ENCODE data around the gene HOXB8.

The HOXB8 gene

GRCh38 chr17:48596735-48597527 lies 18.2 kb downstream of the HOXB8 start:
- no peak for DNase-seq (ENCODE audit: low read depth in 1 of 2, low spot score in 1 of 2)

GRCh38 chr17:48596000-48596734 lies 18.9 kb downstream of the HOXB8 start:
- DNase-seq (ENCODE audit: low read depth in 1 of 2, low spot score in 1 of 2), result no peak

GRCh38 chr17:48595278-48595999 lies 19.7 kb downstream of the HOXB8 start:
- no peak for DNase-seq (ENCODE audit: low read depth in 1 of 2, low spot score in 1 of 2)

GRCh38 chr17:48594538-48595277 lies 20.4 kb downstream of the HOXB8 start:
- DNase-seq (ENCODE audit: low read depth in 1 of 2, low spot score in 1 of 2), result no peak

GRCh38 chr17:48593840-48594537 lies 21.1 kb downstream of the HOXB8 start:
- peak; percentile 67 to 82 for DNase-seq (ENCODE audit: low read depth in 1 of 2, low spot score in 1 of 2)

- no peak for DNase-seq (ENCODE audit: low read depth in 1 of 2, low spot score in 1 of 2)
Observed at GRCh38 chr17:48593126-48593829, 21.8 kb downstream of the HOXB8 start, which contains the start of gene HOXB5. TSS of gene HOXB5 (minus strand) at chr17:48593779. CDS start at chr17:48593682, 97 bp downstream.

- no peak for DNase-seq (ENCODE audit: low read depth in 1 of 2, low spot score in 1 of 2)
Observed at GRCh38 chr17:48592577-48592976, 22.5 kb downstream of the HOXB8 start.

- DNase-seq (ENCODE audit: low read depth in 1 of 2, low spot score in 1 of 2), result no peak
Observed at GRCh38 chr17:48592057-48592514, 23.0 kb downstream of the HOXB8 start.

GRCh38 chr17:48591255-48592056 lies 23.6 kb downstream of the HOXB8 start:
- DNase-seq (ENCODE audit: low read depth in 1 of 2, low spot score in 1 of 2), result no peak

- no peak for DNase-seq (ENCODE audit: low read depth in 1 of 2, low spot score in 1 of 2)
Observed at GRCh38 chr17:48590607-48591161, 24.4 kb downstream of the HOXB8 start.

- no peak for DNase-seq (ENCODE audit: low read depth in 1 of 2, low spot score in 1 of 2)
Observed at GRCh38 chr17:48589831-48590606, 25.1 kb downstream of the HOXB8 start, which contains the start of gene HOXB3. TSS of gene HOXB3 (minus strand) at chr17:48590241. CDS start at chr17:48552474, 37,767 bp downstream.

- DNase-seq (ENCODE audit: low read depth in 1 of 2, low spot score in 1 of 2), result no peak
Observed at GRCh38 chr17:48589060-48589830, 25.8 kb downstream of the HOXB8 start.

- DNase-seq (ENCODE audit: low read depth in 1 of 2, low spot score in 1 of 2), result no peak
Observed at GRCh38 chr17:48588528-48588927, 26.6 kb downstream of the HOXB8 start.

GRCh38 chr17:48588074-48588415 lies 27.0 kb downstream of the HOXB8 start:
- no peak for DNase-seq (ENCODE audit: low read depth in 1 of 2, low spot score in 1 of 2)

GRCh38 chr17:48587276-48588073 lies 27.6 kb downstream of the HOXB8 start:
- no peak for DNase-seq (ENCODE audit: low read depth in 1 of 2, low spot score in 1 of 2)
